Stimulated activated CD8-positive, alpha-beta memory T cell treated with anti-CD3 and anti-CD28 coated beads, Interleukin-12 subunit alpha, Interleukin-12 subunit beta, amount 100 ng/mL, for 1 hour (primary cell): ENCODE results near the gene MIS18A.
"Not testable (repeated sequence)": the region's sequence is repeated elsewhere in the genome, so short reads cannot be mapped to it uniquely, and the experiment has no call there.

ENCODE experiments used
- DNase-seq: peaks from one replicate; pipeline ENCODE4 v3.0.0-alpha.2; 2020; ENCODE audit warnings: low read depth

MIS18A gene

GRCh38 chr21:32304998-32305397, 26.1 kb upstream of the MIS18A start:
- DNase-seq, result no peak

DNA sequence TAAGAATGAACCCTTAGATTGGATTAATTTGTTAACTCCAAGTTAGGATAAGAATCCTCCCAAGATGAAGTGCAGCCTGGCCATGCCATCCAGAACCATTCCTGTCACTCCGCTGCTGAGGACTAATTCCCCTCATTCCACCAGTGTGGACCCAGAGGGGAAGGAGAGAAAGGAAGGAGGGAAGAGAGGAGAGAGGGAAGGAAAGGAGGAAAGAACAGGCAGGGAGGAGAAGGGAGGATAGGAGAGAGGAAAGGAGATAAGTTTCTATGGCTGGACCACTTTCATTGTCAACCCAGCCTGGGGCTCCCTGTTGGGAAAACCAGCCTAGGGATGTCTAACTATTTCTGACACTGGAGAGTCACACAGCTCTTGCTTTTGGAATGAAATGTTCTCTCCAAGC, 24.5 kb upstream of the MIS18A start:
- DNase-seq, result no peak

DNA sequence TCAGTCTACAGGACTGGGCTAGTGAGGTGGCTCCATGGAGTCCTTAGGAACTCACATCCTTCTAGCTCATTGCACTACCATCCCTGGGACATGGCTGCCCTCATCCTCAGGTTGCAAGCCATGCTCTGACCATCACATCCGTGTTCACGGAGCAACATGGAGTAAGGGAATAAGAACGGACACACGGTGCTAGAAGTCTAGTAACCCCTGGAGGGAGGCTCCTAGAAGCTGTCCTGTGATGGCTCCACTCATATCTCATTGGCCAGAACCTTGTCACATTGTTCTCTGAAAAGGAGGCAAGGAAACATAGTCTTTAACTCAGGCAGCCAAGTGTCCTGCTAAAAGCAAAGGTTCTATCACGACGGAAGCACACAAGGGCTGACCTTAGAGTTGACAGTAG, 23.7 kb upstream of the MIS18A start:
- DNase-seq, result no peak

DNA sequence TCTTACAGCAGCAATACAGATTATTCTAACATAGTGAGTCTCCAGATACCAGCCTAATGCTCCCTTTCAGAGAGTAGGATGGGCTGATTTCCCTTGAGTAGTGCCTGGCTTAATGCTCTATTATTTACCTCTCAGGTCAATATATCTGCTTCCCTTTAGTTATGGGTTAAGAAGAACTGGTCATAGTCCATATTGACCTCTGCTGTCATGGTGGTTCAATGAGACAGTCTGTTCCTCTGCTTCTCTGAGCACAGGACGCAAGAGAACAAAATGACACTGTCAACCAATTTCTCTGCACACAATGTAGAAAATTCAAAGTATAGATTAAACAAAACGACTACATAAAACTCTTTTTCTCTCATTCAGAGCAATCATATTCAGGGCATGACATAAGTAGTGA, 22.7 kb upstream of the MIS18A start:
- no peak for DNase-seq

DNA sequence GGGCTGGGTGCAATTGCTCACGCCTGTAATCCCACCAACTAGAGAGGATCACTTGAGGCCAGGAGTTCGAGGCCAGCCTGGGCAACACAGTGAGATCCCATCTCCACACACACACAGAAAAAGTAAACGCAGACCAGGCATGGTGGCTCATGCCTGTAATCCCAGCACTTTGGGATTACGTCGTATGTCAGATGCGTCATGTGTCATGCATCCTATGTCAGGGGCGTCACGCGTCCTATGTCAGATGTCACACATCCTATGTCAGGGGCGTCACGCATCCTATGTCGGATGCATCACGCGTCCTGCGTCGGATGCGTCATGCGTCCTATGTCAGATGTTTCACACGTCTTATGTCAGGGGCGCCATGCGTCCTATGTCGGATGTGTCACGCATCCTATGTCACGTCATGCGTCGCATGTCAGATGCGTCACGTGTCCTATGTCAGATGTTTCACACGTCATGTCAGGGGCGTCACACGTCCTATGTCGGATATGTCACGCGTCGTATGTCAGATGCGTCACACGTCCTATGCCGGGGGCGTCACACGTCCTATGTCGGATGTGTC, 21.4 kb upstream of the MIS18A start:
- DNase-seq, result no peak

GRCh38 chr21:32299695-32300094, 20.8 kb upstream of the MIS18A start:
- no peak for DNase-seq

GRCh38 chr21:32298658-32299081, 19.8 kb upstream of the MIS18A start, which contains the start of gene MRAP:
Gene MRAP (plus strand): TSS chr21:32298855. CDS start chr21:32298972, 117 bp downstream.
- DNase-seq, result no peak

DNA sequence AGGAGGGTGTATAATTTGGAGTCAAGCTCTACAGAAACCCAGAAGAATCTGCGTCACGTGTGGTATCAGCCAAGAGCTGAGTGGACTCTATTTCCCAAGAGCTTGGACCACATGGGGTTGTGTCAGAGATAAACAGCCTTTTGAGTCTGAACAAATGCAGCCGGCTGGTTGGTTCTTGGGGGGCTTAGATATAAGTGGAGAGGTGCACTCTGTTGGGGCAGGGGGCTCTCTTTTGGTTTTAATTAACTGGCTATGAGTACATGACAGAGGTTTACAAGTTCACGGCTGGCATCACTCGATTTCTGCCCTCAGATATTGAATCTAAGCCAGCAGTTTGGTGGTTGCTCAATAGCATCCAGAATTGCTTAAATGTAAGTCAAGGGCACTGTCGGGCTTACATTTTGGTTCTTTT, 19.3 kb upstream of the MIS18A start:
- no peak for DNase-seq

GRCh38 chr21:32297449-32297848, 18.6 kb upstream of the MIS18A start:
- no peak for DNase-seq

DNA sequence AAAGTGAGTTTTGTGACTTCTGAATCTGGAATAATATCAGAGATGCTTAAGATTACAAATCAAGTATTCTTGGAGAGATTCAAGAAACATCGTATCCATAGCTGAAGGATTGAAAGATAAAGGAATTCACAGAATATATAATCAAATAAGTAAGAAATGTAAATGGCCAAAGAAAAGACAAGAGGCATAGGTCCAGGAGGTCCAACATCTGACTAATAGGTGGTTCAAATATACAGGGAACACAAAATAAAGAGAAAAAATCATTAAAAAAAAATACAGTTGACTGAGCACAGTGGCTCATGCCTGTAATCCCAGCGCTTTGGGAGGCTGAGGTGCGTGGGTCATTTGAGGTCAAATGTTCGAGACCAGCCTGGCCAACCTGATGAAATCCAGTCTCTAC, 6.6 kb upstream of the MIS18A start:
- DNase-seq, result no peak

- no peak for DNase-seq
These were observed 4.1 kb upstream of the MIS18A start for GRCh38 chr21:32282992-32283391.

GRCh38 chr21:32281531-32281930, 2.7 kb upstream of the MIS18A start:
- no peak for DNase-seq

DNA sequence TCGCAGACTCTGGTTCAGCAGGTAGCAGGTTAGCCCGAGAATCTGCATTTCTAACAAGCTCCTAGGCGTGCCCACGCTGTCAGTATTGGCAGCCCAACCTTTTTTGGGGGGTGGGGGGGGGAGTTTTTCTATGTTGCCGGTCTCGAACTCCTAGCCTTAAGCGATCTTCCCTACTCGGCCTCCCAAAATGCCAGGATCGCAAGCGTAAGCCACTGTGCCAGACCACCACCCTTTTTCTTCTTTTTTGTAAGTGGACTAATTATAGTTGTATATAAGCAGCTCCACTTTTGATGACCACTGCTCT, 480 bp upstream of the MIS18A start:
- DNase-seq, result no peak

- no peak for DNase-seq
These were observed 746 bp downstream of the MIS18A start for GRCh38 chr21:32278103-32278502.

DNA sequence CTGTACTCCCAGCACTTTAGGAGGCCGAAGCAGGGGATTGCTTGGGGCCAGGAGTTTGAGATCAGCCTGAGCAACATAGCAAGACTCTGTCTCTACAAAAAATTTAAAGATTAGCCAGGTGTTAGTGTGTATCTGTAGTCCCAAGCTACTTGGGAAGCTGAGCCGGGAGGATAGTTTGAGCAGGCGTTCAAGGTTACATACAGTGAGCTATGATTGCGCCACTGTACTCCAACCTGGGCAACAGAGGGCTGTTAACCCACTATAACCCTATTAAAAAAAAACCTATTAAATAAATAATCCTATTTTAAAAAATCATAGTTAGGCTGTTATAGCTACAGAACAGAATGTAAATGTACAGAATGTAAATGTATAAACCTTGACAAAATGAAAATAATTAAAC, 2.2 kb downstream of the MIS18A start:
- DNase-seq, result no peak

GRCh38 chr21:32270748-32271147, 8.1 kb downstream of the MIS18A start:
- DNase-seq, result no peak

- not testable (repeated sequence) for DNase-seq
These were observed 13.5 kb downstream of the MIS18A start for GRCh38 chr21:32265321-32265720.

DNA sequence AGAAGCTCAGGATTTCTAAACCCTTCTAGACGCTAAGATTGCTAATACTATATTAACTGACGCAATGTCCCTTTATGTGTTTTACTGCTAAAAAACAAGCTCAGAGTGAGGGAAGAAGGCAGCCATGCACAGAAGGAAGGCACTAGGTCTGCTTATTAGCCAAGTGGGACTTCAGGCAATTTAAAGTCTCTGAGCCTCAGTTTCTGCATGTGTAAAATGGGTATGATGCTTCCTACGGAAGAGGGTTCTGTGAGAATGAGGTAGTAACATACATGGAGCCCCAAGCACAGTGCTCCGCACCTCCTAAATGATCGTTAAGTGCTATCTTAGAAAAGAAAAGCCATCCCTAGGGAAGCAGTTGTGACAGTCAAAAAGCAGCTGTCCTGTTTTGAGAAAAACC, 16.9 kb downstream of the MIS18A start:
- DNase-seq, result no peak

DNA sequence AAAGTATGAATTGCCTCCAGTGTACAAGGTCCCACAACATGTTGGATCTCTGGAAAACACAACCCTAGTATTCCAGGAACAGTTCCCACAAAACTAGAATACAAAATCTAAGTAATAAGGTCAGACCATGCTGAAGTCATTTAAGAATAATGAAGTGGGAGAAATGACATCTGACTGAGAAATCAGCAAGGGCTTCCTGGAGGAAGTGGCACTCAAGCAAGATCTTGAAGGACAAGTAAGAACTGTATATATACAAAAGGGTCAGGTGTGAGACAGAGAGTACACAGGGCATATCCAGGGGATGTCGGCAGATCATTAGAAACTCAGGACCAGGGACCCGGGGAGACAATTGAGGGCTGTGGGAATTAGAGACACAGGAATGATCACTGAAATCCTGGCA, 18.7 kb downstream of the MIS18A start:
- DNase-seq, result no peak

- not testable (repeated sequence) for DNase-seq
These were observed 20.1 kb downstream of the MIS18A start for GRCh38 chr21:32258786-32259048.

- DNase-seq, result no peak
These were observed 20.7 kb downstream of the MIS18A start for GRCh38 chr21:32257962-32258785.

GRCh38 chr21:32256873-32257620, 21.8 kb downstream of the MIS18A start:
- DNase-seq, result no peak

- DNase-seq, result no peak
These were observed 22.6 kb downstream of the MIS18A start for GRCh38 chr21:32256251-32256650.
